ENCODE measurements around the gene NRTN. TPM values are rescaled to one million over a fixed set of nuclear protein-coding genes. Genes with fewer than 3 reads are reported as not detected.

The NRTN gene
- polyA plus RNA-seq, 1 donor from 2014 or later: 0.62 TPM

DNA sequence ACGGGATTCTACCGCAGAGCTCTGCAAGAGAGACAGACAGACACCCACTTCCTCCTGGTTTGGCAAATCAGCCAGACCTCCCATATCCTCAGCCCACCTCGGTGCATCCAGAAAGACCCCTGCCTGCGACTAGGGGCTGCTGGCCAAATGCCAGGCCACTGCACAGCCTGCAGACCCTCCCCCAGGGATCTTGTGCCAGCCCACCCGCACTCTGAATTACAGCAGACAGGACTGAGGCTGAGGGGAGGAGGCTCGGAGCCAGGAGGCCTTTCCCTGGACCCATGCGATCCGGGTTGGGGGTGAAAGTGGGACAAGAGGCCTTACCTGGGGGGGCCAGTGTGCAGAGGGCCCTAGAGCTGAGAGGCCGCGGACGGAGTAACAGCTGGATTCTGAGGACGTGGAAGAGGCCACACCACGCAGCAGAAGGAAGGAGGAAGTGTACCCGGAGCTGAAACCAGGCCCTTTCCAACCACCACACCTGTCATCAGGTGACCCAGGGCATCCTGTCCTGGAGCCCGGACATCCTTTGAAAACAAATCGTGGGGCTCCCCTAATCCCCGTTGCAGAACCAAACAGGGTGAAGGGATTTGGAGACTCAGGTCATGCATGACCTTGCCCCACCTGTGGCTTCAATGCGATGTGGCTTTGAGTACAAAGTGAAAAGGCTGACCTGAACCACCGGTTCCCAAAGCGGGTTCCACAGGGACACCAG is 33.6 kb downstream of the NRTN start:
- H3F3A ChIP-seq (ENCODE audit: insufficient read depth, low read length, poor library complexity, severe bottlenecking): no peaks in the 10 kb centered on the region
- no peak overlapping the region for H2AFZ ChIP-seq (ENCODE audit: low read depth, low read length)
- H3K27me3 ChIP-seq (ENCODE audit: insufficient read depth, low read depth, low read length): no peaks in the 10 kb centered on the region
- H3K9me3 ChIP-seq (ENCODE audit: low read length): no peaks in the 10 kb centered on the region
- no peak overlapping the region for H3K4me3 ChIP-seq (ENCODE audit: low read length)
- H3K9ac ChIP-seq (ENCODE audit: low read length): no peak overlapping the region
- H3K4me2 ChIP-seq (ENCODE audit: low read length): no peak overlapping the region
- H3K36me3 ChIP-seq (ENCODE audit: insufficient read depth, low read length): no peaks in the 10 kb centered on the region
- TF ChIP-seq SMC3 (conservative IDR thresholded peaks at IDR 0.05; ENCODE audit: poor library complexity) (no peak), RAD21 (conservative IDR thresholded peaks at IDR 0.05) (no peak), POLR2AphosphoS5 (IDR thresholded peaks at IDR 0.05) (no peak), EZH2 (IDR thresholded peaks at IDR 0.05; ENCODE audit: borderline replicate concordance, insufficient read depth, low read length, poor library complexity, severe bottlenecking) (no peak), EP300 (conservative IDR thresholded peaks at IDR 0.05; ENCODE audit: poor library complexity, severe bottlenecking) (no peak), TAF1 (IDR thresholded peaks at IDR 0.05; ENCODE audit: low read depth) (no peak)
- TF ChIP-seq, protein P1, sequence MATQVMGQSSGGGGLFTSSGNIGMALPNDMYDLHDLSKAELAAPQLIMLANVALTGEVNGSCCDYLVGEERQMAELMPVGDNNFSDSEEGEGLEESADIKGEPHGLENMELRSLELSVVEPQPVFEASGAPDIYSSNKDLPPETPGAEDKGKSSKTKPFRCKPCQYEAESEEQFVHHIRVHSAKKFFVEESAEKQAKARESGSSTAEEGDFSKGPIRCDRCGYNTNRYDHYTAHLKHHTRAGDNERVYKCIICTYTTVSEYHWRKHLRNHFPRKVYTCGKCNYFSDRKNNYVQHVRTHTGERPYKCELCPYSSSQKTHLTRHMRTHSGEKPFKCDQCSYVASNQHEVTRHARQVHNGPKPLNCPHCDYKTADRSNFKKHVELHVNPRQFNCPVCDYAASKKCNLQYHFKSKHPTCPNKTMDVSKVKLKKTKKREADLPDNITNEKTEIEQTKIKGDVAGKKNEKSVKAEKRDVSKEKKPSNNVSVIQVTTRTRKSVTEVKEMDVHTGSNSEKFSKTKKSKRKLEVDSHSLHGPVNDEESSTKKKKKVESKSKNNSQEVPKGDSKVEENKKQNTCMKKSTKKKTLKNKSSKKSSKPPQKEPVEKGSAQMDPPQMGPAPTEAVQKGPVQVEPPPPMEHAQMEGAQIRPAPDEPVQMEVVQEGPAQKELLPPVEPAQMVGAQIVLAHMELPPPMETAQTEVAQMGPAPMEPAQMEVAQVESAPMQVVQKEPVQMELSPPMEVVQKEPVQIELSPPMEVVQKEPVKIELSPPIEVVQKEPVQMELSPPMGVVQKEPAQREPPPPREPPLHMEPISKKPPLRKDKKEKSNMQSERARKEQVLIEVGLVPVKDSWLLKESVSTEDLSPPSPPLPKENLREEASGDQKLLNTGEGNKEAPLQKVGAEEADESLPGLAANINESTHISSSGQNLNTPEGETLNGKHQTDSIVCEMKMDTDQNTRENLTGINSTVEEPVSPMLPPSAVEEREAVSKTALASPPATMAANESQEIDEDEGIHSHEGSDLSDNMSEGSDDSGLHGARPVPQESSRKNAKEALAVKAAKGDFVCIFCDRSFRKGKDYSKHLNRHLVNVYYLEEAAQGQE (IDR thresholded peaks at IDR 0.05; ENCODE audit: borderline replicate concordance): no peak
- TF ChIP-seq, protein P2, sequence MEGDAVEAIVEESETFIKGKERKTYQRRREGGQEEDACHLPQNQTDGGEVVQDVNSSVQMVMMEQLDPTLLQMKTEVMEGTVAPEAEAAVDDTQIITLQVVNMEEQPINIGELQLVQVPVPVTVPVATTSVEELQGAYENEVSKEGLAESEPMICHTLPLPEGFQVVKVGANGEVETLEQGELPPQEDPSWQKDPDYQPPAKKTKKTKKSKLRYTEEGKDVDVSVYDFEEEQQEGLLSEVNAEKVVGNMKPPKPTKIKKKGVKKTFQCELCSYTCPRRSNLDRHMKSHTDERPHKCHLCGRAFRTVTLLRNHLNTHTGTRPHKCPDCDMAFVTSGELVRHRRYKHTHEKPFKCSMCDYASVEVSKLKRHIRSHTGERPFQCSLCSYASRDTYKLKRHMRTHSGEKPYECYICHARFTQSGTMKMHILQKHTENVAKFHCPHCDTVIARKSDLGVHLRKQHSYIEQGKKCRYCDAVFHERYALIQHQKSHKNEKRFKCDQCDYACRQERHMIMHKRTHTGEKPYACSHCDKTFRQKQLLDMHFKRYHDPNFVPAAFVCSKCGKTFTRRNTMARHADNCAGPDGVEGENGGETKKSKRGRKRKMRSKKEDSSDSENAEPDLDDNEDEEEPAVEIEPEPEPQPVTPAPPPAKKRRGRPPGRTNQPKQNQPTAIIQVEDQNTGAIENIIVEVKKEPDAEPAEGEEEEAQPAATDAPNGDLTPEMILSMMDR (IDR thresholded peaks at IDR 0.05; ENCODE audit: poor library complexity, severe bottlenecking): no peak
- H3K27ac ChIP-seq (ENCODE audit: low read length): no peak overlapping the region
- no peaks in the 10 kb centered on the region for H4K20me1 ChIP-seq (ENCODE audit: insufficient read depth)
- H3K79me2 ChIP-seq (replicated peaks; ENCODE audit: insufficient read depth, low read length): no peaks in the 10 kb centered on the region
- no peaks in the 10 kb centered on the region for H3K9me2 ChIP-seq (ENCODE audit: insufficient read depth, low read length)

DNA sequence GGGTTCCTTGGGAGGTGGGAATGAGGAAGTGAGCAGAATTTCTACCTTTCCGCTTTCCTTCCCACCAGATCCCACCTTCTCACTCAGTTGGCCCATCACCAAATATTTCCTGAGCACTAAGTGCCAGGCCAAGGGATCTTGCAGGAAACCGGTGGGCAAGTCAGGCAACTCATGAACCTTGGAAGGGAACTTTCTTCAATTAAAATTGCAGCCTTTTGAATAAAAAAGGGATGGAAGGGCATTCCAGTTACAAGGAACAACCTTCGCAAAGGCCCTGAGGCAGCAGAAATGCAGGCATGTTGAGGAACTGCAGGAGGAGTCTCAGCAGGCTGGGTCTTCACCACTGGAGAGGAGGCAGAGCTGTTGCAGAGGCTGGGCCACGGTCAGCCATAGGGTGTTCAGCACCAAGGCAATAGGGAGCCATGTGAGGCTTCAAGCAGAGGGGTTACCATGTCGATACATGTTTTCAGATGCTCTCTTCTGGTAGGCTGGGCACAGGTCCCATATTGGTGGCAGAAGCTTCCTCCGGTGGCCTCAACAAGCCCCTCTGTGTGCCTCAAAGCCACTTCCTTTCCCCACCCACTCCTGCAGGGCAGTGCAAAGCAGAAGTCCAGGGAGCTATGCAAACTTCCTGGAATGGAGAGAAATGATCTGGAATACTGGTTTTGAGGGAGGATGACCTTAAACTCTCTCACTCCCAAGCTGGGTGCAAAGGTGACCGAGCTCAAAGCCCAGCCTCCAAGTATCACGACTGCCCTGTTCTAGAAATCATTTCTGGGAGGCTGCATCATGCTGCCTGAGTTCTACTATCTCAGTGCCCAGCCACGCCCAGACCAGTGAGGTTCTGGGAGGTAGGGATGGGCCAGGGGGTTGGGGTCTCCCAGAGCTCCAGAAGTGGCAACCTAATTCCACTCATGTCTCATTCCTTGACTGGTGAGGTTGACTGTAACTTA is 34.5 kb downstream of the NRTN start, which contains the start of gene FUT6:
Gene FUT6, minus strand, starts transcription at position 638 of the 953 bp plus-strand sequence. CDS start 7,135 bp downstream, outside the sequence.
- no peaks in the 10 kb centered on the region for H3K79me2 ChIP-seq (replicated peaks; ENCODE audit: insufficient read depth, low read length)
- no peaks in the 10 kb centered on the region for H3K9me2 ChIP-seq (ENCODE audit: insufficient read depth, low read length)
- no peak within 1 kb of the TSS for H3K9ac ChIP-seq (ENCODE audit: low read length)
- TF ChIP-seq EP300 (conservative IDR thresholded peaks at IDR 0.05; ENCODE audit: poor library complexity, severe bottlenecking) (no peak), MXI1 (conservative IDR thresholded peaks at IDR 0.05; ENCODE audit: poor library complexity, severe bottlenecking) (no peak), TAF1 (IDR thresholded peaks at IDR 0.05; ENCODE audit: low read depth) (no peak), RAD21 (conservative IDR thresholded peaks at IDR 0.05) (no peak), SMC3 (conservative IDR thresholded peaks at IDR 0.05; ENCODE audit: poor library complexity) (no peak)
- TF ChIP-seq, protein P2 (IDR thresholded peaks at IDR 0.05; ENCODE audit: poor library complexity, severe bottlenecking): no peak
- TF ChIP-seq, protein P1 (IDR thresholded peaks at IDR 0.05; ENCODE audit: borderline replicate concordance): no peak
- H3K36me3 ChIP-seq (ENCODE audit: insufficient read depth, low read length): no peaks in the 10 kb centered on the region
- H3K27me3 ChIP-seq (ENCODE audit: insufficient read depth, low read depth, low read length): no peaks in the 10 kb centered on the region
- no peak within 1 kb of the TSS for H3K4me3 ChIP-seq (ENCODE audit: low read length)
- no peaks in the 10 kb centered on the region for H4K20me1 ChIP-seq (ENCODE audit: insufficient read depth)
- no peak within 1 kb of the TSS for H3K4me2 ChIP-seq (ENCODE audit: low read length)
- no peaks in the 10 kb centered on the region for H3F3A ChIP-seq (ENCODE audit: insufficient read depth, low read length, poor library complexity, severe bottlenecking)
- H3K27ac ChIP-seq (ENCODE audit: low read length): no peak within 1 kb of the TSS
- H2AFZ ChIP-seq (ENCODE audit: low read depth, low read length): no peak within 1 kb of the TSS
- H3K9me3 ChIP-seq (ENCODE audit: low read length): no peaks in the 10 kb centered on the region
